Ectodermal cell (in vitro differentiated cells): ENCODE data around the gene VAV2.
"Not testable (repeated sequence)": the region's sequence is repeated elsewhere in the genome, so short reads cannot be mapped to it uniquely, and the experiment has no call there.

Experiments
- H3K27ac ChIP-seq: 2 replicates; pipeline ENCODE4 v1.7.0; 2013; ENCODE audit warnings: mild to moderate bottlenecking, low read depth, low read length; ENCODE audit not compliant: insufficient read depth, poor library complexity, severe bottlenecking
- H3K27me3 ChIP-seq: 2 replicates; pipeline ENCODE4 v1.7.0; 2013; ENCODE audit warnings: mild to moderate bottlenecking, low read length; ENCODE audit not compliant: insufficient read depth, control insufficient read depth, poor library complexity, severe bottlenecking
- H3K36me3 ChIP-seq: one replicate; pipeline ENCODE4 v1.7.0; 2013; ENCODE audit warnings: low read length; ENCODE audit not compliant: control insufficient read depth, insufficient read depth
- H3K4me1 ChIP-seq: one replicate; pipeline ENCODE4 v1.7.0; 2013; ENCODE audit warnings: low read length; ENCODE audit not compliant: control insufficient read depth, insufficient read depth
- H3K4me3 ChIP-seq: 2 replicates; pipeline ENCODE4 v1.7.0; 2013; ENCODE audit warnings: low read depth, low read length, control low read depth; ENCODE audit not compliant: insufficient read depth
- H3K9me3 ChIP-seq: 2 replicates; pipeline ENCODE4 v1.7.0; 2013; ENCODE audit warnings: mild to moderate bottlenecking, low read length, moderate library complexity; ENCODE audit not compliant: control insufficient read depth
- WGBS, 2 experiments: methylation state at CpG; one replicate each; pipeline ENCODE4 v1.1.7; 2013; ENCODE audit warnings: missing lambda C conversion rate in 2 of 2; 5-methylcytosine and 5-hydroxymethylcytosine counted together

The VAV2 gene

GRCh38 chr9:133995012-133995896 is 3.1 kb upstream of the VAV2 start:
- H3K9me3 ChIP-seq: no peaks in the 10 kb centered on the region
- no peak overlapping the region for H3K4me3 ChIP-seq
- H3K27me3 ChIP-seq: no peaks in the 10 kb centered on the region
- H3K4me1 ChIP-seq: peaks cover 14% of the 10 kb centered on the region
- H3K27ac ChIP-seq: no peak overlapping the region
- no peaks in the 10 kb centered on the region for H3K36me3 ChIP-seq
- WGBS, 2 experiments: 92 to 93% methylated on average over 17 of the region's 17 CpGs

GRCh38 chr9:133994353-133995011 is 2.4 kb upstream of the VAV2 start:
- H3K4me3 ChIP-seq: no peak overlapping the region
- 11 to 13% methylated on average over 11 of the region's 11 CpGs for WGBS, 2 experiments

GRCh38 chr9:133993635-133994253 is 1.6 kb upstream of the VAV2 start:
- Histone ChIP-seq H3K4me1 (peaks cover 17% of the 10 kb centered on the region), H3K36me3 (no peaks in the 10 kb centered on the region), H3K27ac (no peak overlapping the region), H3K27me3 (no peaks in the 10 kb centered on the region), H3K4me3 (peak overlapping the region; percentile 80), H3K9me3 (no peaks in the 10 kb centered on the region)
- whole genome bisulfite sequencing, 2 experiments: 80 to 82% methylated on average over 16 of the region's 16 CpGs

More at GRCh38 chr9:133994353-133995011, 2.4 kb upstream of the VAV2 start:
- Histone ChIP-seq H3K27ac (no peak overlapping the region), H3K4me1 (peaks cover 17% of the 10 kb centered on the region), H3K36me3 (no peaks in the 10 kb centered on the region), H3K9me3 (no peaks in the 10 kb centered on the region), H3K27me3 (no peaks in the 10 kb centered on the region)

- 1% methylated on average over 74 of the region's 74 CpGs for WGBS, 2 experiments
These were observed 883 bp upstream of the VAV2 start for GRCh38 chr9:133992780-133993634.

GRCh38 chr9:133991214-133991921 is 756 bp downstream of the VAV2 start:
- peak overlapping the region; percentile 80 for H3K4me3 ChIP-seq
- no peaks in the 10 kb centered on the region for H3K9me3 ChIP-seq
- no peaks in the 10 kb centered on the region for H3K27me3 ChIP-seq
- 0% methylated on average over 82 of the region's 82 CpGs for WGBS, 2 experiments
- peaks cover 17% of the 10 kb centered on the region for H3K4me1 ChIP-seq
- H3K27ac ChIP-seq: peak overlapping the region; percentile 38
- H3K36me3 ChIP-seq: no peaks in the 10 kb centered on the region

More at GRCh38 chr9:133992780-133993634, 883 bp upstream of the VAV2 start:
- H3K9me3 ChIP-seq: no peaks in the 10 kb centered on the region
- H3K27ac ChIP-seq: no peak overlapping the region
- peaks cover 17% of the 10 kb centered on the region for H3K4me1 ChIP-seq
- H3K27me3 ChIP-seq: no peaks in the 10 kb centered on the region
- peak overlapping the region; percentile 80 for H3K4me3 ChIP-seq
- H3K36me3 ChIP-seq: no peaks in the 10 kb centered on the region

- Histone ChIP-seq H3K4me1 (peaks cover 17% of the 10 kb centered on the region), H3K27ac (peak overlapping the region; percentile 38), H3K9me3 (no peaks in the 10 kb centered on the region)
These were observed 1.5 kb downstream of the VAV2 start for GRCh38 chr9:133990366-133991213.

GRCh38 chr9:133989625-133990365 is 2.3 kb downstream of the VAV2 start:
- H3K27ac ChIP-seq: no peak overlapping the region
- no peaks in the 10 kb centered on the region for H3K27me3 ChIP-seq
- 88 to 89% methylated on average over 24 of the region's 24 CpGs for WGBS, 2 experiments
- H3K36me3 ChIP-seq: no peaks in the 10 kb centered on the region
- H3K4me3 ChIP-seq: peak overlapping the region; percentile 80
- H3K9me3 ChIP-seq: no peaks in the 10 kb centered on the region
- peaks cover 17% of the 10 kb centered on the region for H3K4me1 ChIP-seq

More at GRCh38 chr9:133990366-133991213, 1.5 kb downstream of the VAV2 start:
- Histone ChIP-seq H3K36me3 (no peaks in the 10 kb centered on the region), H3K4me3 (peak overlapping the region; percentile 80), H3K27me3 (no peaks in the 10 kb centered on the region)
- 11 to 12% methylated on average over 31 of the region's 31 CpGs for WGBS, 2 experiments

GRCh38 chr9:133988771-133989170 is 3.4 kb downstream of the VAV2 start:
- not testable (repeated sequence) for H3K36me3 ChIP-seq, H3K4me3 ChIP-seq, H3K27me3 ChIP-seq, H3K27ac ChIP-seq, H3K9me3 ChIP-seq
- WGBS, 2 experiments: 91 to 94% methylated on average over 14 of the region's 14 CpGs
- peaks cover 13% of the 10 kb centered on the region for H3K4me1 ChIP-seq
